ENCODE measurements around the gene BCAS4.
A peak's percentile ranks its signal among the peaks of the same experiment; 100 is the strongest.
"Not testable (repeated sequence)": the region's sequence is repeated elsewhere in the genome, so short reads cannot be mapped to it uniquely, and the experiment has no call there.

Gene BCAS4

GRCh38 chr20:50794181-50794845 lies 548 bp upstream of the BCAS4 start:
- no peak for DNase-seq (ENCODE audit: low read depth in 1 of 2, low spot score in 1 of 2)
- TF ChIP-seq JUND (IDR thresholded peaks at IDR 0.05; ENCODE audit: low read depth), result no peak
- in situ Hi-C loops (cut with HindIII; ENCODE audit: low pct_unique_long_range_greater_than_20kb, low sequenced_read_pairs), result no loop called here

GRCh38 chr20:50797142-50797541 lies 2.3 kb downstream of the BCAS4 start:
- in situ Hi-C loops (cut with HindIII; ENCODE audit: low pct_unique_long_range_greater_than_20kb, low sequenced_read_pairs), result no loop called here
- TF ChIP-seq JUND (IDR thresholded peaks at IDR 0.05; ENCODE audit: low read depth), result no peak
- no peak for DNase-seq (ENCODE audit: low read depth in 1 of 2, low spot score in 1 of 2)

- no peak for TF ChIP-seq JUND (IDR thresholded peaks at IDR 0.05; ENCODE audit: low read depth)
- in situ Hi-C loops (cut with HindIII; ENCODE audit: low pct_unique_long_range_greater_than_20kb, low sequenced_read_pairs), result no loop called here
- peak in 1 of 2 experiments; percentile 87 for DNase-seq (ENCODE audit: low read depth in 1 of 2, low spot score in 1 of 2)
Measured at GRCh38 chr20:50798650-50799049, 3.8 kb downstream of the BCAS4 start.

GRCh38 chr20:50799176-50799889 lies 4.5 kb downstream of the BCAS4 start:
- DNase-seq (ENCODE audit: low read depth in 1 of 2, low spot score in 1 of 2), result no peak
- in situ Hi-C loops (cut with HindIII; ENCODE audit: low pct_unique_long_range_greater_than_20kb, low sequenced_read_pairs), result no loop called here
- TF ChIP-seq JUND (IDR thresholded peaks at IDR 0.05; ENCODE audit: low read depth), result no peak

GRCh38 chr20:50799890-50800550 lies 5.2 kb downstream of the BCAS4 start:
- in situ Hi-C loops (cut with HindIII; ENCODE audit: low pct_unique_long_range_greater_than_20kb, low sequenced_read_pairs), result no loop called here
- DNase-seq (ENCODE audit: low read depth in 1 of 2, low spot score in 1 of 2), result no peak
- TF ChIP-seq JUND (IDR thresholded peaks at IDR 0.05; ENCODE audit: low read depth), result no peak

GRCh38 chr20:50800986-50801746 lies 6.3 kb downstream of the BCAS4 start:
- in situ Hi-C loops (cut with HindIII; ENCODE audit: low pct_unique_long_range_greater_than_20kb, low sequenced_read_pairs); DNase-seq (ENCODE audit: low read depth in 1 of 2, low spot score in 1 of 2): not testable (repeated sequence)

GRCh38 chr20:50801747-50802125 lies 6.9 kb downstream of the BCAS4 start:
- no peak for DNase-seq (ENCODE audit: low read depth in 1 of 2, low spot score in 1 of 2)
- TF ChIP-seq JUND (IDR thresholded peaks at IDR 0.05; ENCODE audit: low read depth), result no peak
- in situ Hi-C loops (cut with HindIII; ENCODE audit: low pct_unique_long_range_greater_than_20kb, low sequenced_read_pairs), result no loop called here

GRCh38 chr20:50802289-50802688 lies 7.4 kb downstream of the BCAS4 start:
- no peak for DNase-seq (ENCODE audit: low read depth in 1 of 2, low spot score in 1 of 2)
- no peak for TF ChIP-seq JUND (IDR thresholded peaks at IDR 0.05; ENCODE audit: low read depth)
- in situ Hi-C loops (cut with HindIII; ENCODE audit: low pct_unique_long_range_greater_than_20kb, low sequenced_read_pairs), result no loop called here

GRCh38 chr20:50804437-50805348 lies 9.8 kb downstream of the BCAS4 start:
- peak in 1 of 2 experiments; percentile 33 for DNase-seq (ENCODE audit: low read depth in 1 of 2, low spot score in 1 of 2)
- in situ Hi-C loops (cut with HindIII; ENCODE audit: low pct_unique_long_range_greater_than_20kb, low sequenced_read_pairs), result no loop called here
- TF ChIP-seq JUND (IDR thresholded peaks at IDR 0.05; ENCODE audit: low read depth), result no peak

GRCh38 chr20:50805349-50805684 lies 10.5 kb downstream of the BCAS4 start:
- TF ChIP-seq JUND (IDR thresholded peaks at IDR 0.05; ENCODE audit: low read depth), result no peak
- in situ Hi-C loops (cut with HindIII; ENCODE audit: low pct_unique_long_range_greater_than_20kb, low sequenced_read_pairs), result no loop called here
- DNase-seq (ENCODE audit: low read depth in 1 of 2, low spot score in 1 of 2), result no peak

- in situ Hi-C loops (cut with HindIII; ENCODE audit: low pct_unique_long_range_greater_than_20kb, low sequenced_read_pairs), result no loop called here
Measured at GRCh38 chr20:50806126-50806768, 11.4 kb downstream of the BCAS4 start.

More at GRCh38 chr20:50806126-50806768, 11.4 kb downstream of the BCAS4 start:
- DNase-seq (ENCODE audit: low read depth in 1 of 2, low spot score in 1 of 2), result no peak
- no peak for TF ChIP-seq JUND (IDR thresholded peaks at IDR 0.05; ENCODE audit: low read depth)

Measured in T47D (cell line).